ENCODE measurements around the gene GALR2.
A peak's percentile ranks its signal among the peaks of the same experiment; 100 is the strongest.

The GALR2 gene

GRCh38 chr17:76094046-76094445 is 19.5 kb downstream of the GALR2 start:
- no peak for DNase-seq (ENCODE audit: low read depth)

GRCh38 chr17:76095943-76096342 is 21.4 kb downstream of the GALR2 start:
- no peak for DNase-seq (ENCODE audit: low read depth)

DNA sequence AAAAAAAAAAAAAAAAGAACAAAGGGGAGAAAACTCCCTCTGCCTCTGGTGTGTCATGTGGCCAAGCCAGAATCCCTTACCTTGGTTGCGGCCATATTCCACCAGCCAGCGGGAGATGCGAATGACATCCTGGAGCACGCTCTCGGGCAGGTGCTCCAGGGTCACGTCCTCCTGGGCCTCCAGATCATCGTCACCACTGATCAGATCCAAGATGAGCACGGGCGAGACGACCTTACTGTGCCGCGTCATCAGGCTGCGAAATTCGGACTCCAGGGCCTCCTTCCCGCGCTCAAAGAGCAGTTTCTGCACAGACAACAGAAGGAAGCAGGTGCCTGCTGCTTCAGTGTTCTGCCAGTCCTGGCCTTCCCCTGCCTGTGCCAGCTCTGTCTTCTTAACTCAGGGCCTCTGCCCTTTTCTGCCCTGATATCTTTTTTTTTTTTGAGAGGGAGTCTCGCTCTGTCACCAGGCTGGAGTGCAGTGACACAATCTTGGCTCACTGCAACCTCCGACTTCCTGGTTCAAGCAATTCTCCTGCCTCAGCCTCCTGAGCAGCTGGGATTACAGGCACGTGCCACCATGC is 23.2 kb downstream of the GALR2 start:
- no peak for DNase-seq (ENCODE audit: low read depth)

DNA sequence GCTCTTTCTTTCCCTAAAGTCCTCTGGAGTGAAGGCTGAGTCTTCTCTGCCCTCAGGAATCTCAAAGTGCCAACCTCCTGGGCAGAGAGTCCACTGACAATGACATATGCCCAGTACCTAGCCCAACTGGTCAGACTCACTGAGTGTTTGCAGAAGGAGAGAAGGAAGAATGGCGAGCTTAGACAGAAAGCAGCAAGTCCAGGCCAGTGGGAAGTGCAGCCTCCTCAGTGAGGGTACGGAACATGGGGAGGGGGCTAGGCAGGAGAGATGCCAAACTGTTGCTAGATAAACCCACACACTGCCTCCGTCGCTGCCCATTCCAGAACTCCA is 28.3 kb downstream of the GALR2 start:
- DNase-seq (ENCODE audit: low read depth): no peak

GRCh38 chr17:76103274-76104139 is 28.9 kb downstream of the GALR2 start, which contains the start of gene EXOC7:
TSS of gene EXOC7 (minus strand) at chr17:76103787. CDS start at chr17:76103692, 95 bp downstream.
- peak; percentile 82 for DNase-seq (ENCODE audit: low read depth)

- no peak for DNase-seq (ENCODE audit: low read depth)
Measured at GRCh38 chr17:76104140-76104895, 29.7 kb downstream of the GALR2 start.

DNA sequence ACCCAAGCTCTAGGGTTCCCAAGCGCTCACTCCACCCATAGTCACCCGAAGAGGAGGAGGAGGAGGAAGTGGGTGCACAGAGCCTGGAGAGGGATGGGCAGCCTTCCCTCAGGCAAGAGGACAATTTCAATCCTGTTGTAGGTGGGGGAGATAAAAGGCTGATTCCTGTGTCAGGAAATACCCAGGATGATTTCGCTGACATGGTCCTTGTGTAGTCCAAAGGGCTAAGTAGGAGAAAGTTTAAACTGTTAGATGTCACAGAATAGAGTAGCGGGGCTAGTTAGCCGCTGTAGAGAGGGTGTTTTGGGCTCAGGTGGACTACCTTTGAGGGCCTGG is 30.3 kb downstream of the GALR2 start:
- no peak for DNase-seq (ENCODE audit: low read depth)

DNA sequence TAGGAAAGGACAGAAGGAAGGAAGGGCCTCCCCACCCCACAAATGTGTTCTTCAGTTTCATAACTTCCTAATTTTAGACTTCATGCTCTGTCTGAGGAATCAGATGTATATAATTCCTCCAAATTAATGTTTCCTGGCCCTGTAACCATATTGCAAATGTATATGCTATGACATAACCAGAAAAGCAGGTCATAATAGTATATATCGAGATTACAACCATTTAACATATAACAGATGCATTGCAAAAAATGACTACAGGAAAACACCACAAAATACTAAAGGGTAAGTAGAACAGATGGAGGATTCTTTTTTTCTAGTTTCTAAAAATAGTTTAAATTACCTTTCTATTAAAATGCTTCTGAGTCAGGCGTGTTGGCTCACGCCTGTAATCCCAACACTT is 32.1 kb downstream of the GALR2 start:
- no peak for DNase-seq (ENCODE audit: low read depth)

DNA sequence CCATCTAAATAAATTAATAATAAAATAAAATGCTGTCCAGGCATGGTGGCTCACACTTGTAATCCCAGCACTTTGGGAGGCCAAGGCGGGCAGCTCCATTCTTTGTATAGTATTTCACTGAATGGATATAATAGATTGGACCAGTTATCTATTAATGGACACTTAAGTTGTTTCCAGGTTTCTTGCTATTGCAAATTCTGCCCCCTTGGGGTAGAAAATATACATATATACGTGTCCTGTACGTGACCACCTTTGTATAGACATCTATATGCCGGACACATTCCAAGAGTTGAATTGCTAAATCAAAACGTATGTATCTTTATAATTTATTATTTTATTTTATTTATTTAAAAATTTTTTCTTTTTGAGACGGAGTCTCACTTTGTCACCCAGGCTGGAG is 32.9 kb downstream of the GALR2 start:
- DNase-seq (ENCODE audit: low read depth): no peak

DNA sequence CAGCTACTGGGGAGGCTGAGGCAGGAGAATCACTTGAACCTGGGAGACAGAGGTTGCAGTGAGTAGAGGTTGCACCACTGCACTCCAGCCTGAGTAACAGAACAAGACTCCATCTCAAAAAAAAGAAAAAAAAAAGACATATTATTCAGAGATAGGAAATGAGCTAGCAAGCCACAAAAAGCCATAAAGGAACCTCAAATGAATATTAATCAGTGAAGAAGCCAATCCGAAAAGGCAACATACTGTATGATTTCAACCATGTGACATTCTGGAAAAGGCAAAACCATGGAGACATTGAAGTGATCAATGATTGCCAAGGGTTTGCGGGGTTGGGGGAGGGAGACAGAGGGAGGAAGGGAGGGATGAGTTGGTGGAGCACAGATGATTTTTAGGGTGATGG is 37.4 kb downstream of the GALR2 start:
- no peak for DNase-seq (ENCODE audit: low read depth)

DNA sequence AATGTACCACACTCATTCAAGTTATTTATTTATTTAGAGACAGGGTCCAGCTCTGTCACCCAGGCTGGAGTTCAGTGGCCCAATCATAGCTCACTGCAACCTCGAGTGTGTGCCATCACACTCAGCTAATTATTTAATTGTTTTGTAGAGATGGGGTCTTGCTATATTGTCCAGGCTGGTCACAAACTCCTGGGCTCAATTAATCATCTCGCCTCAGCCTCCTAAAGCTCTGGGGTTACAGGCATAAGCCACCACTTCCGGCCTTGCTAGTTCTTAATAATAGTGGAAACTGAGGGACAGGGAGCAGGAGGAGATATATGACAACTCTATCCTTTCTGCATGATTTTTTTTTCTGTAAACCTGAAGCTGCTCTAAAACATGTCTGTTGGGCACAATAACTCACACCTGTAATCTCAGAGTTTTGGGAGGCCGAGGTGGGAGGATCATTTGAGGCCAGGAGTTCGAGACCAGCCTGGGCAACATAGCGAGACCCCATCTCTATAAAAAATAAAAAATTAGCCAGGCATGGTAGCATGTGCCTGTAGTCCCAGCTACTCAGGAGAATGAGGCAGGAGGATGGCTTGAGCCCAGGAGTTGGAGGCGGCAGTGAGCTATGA is 40.7 kb downstream of the GALR2 start:
- no peak for DNase-seq (ENCODE audit: low read depth)

GRCh38 chr17:76119409-76120371 is 45.1 kb downstream of the GALR2 start:
- DNase-seq (ENCODE audit: low read depth): no peak

DNA sequence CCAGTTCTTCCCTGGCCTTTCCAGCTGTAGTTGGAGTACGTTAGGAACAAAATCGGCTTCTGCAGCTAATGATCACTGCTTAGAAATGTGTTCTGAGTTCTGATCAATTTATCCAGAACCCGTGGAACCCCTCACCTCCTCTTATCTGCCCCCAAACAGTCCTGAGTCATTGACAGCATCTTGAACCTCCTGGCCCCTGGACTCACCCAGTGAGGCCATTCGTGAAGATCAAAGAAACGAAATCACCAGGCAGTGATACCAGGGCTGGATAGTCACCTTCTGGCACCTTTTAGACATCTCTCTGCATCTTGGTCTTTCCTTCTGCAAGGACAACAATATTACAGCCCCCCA is 46.1 kb downstream of the GALR2 start:
- no peak for DNase-seq (ENCODE audit: low read depth)

GRCh38 chr17:76121932-76122430 is 47.4 kb downstream of the GALR2 start:
- no peak for DNase-seq (ENCODE audit: low read depth)

DNA sequence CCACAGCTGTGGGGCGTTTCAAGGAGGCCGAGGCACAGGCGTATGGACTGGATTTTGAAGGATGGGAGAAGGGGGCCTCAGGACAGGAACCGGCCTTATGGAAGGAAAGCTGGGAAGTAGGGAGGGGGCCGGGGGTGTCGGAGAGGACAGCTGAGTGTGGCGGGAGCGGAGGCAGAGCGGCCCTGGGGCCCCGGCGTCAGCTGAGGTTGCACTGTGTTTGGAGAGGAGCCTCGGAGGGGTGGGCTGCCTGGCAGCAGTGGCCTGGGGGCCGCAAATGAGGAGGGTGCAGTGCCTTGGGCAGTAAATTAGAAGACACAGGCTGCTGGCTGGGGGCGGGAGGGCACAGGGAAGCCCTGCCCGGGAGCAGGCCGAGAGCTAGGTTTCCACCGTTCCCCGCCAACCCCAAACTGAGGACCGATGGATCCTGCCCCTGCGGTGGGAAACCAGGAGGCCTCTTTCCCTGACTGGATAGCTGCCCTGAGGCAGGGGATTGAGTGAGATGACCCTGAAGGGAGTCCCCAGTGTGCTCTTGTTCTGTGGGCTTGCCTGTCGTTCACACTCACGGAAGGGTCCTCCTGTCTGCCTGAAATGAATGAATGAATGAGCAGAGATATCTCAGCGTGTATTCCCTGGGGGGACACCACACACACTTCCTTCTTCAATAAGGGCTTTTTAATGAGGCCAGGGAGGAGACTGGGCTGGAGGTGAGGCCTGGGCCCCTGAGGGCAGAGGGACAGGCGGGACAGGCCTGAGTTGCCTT is 48.0 kb downstream of the GALR2 start:
- no peak for DNase-seq (ENCODE audit: low read depth)

DNA sequence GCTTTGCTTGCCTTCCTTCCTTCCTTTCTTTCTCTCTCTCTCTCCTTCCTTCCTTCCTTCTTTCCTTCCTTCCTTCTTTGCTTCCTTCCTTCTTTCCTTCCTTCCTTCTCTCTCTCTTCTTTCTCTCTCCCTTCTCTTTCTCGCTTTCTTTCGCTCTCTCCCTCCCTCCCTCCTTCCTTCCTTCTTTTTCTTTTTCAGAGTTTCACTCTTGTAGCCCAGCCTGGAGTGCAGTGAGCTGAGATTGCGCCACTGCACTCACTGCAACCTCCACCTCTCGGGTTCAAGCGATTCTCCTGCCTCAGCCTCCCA is 48.6 kb downstream of the GALR2 start:
- DNase-seq (ENCODE audit: low read depth): no peak

GRCh38 chr17:76123749-76124581 is 49.4 kb downstream of the GALR2 start:
- no peak for DNase-seq (ENCODE audit: low read depth)

DNA sequence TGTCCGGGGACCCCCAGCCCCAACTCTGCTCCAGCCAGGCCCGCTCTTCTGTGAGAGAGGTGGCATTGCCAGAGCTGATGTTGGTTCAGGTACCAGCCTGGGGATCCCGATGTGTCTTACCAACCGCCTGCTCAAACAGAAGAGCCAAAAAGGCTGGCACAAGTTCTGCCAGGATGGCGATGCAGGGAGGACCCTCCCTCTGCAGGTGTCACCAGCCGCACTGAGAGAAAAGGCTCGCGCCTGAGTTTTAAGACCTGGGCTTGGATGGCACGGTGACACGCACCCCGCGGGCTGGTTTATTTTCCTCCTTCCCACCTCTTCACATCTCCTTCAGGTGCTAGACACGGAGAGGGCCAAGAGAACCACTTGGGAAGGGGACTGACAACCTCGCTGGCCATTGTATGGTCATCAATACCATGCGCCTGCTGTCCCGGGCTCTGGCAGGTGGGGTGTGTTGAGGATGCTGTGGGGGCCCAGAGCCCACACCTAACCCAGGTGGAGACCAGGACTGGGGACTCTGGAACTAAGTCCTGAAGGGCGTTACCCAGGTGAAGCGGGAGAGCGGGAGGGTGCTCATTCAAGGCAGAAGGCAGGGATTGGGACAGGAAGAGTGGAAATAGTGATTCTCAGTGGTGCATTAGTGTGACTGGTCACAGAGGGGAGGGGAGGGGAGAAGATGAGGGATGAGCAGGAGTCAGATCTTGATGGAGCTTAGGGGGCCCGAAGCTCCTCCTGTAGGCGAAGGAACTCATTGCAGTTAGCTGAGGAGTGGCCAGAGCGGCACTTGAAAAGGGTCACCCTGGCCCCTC is 50.2 kb downstream of the GALR2 start:
- DNase-seq (ENCODE audit: low read depth): no peak

- DNase-seq (ENCODE audit: low read depth): no peak
Measured at GRCh38 chr17:76125391-76125675, 50.8 kb downstream of the GALR2 start.
